Kidney (tissue), 14 donors: Measurements from ENCODE around the gene MINDY4. TPM values are rescaled to one million over a fixed set of nuclear protein-coding genes. Genes with fewer than 3 reads are reported as not detected.

Source experiments
- DNase-seq, 5 donors: peaks; one replicate each; pipeline ENCODE4 v3.0.0-alpha.2; 2013 to 2020
- FAIRE-seq: peaks from 2 replicates; lab custom pipeline; 2012; peaks lifted over from hg19 to GRCh38; lab: Jason Lieb, UNC
- H3K27ac ChIP-seq, 2 donors: one replicate each; pipeline ENCODE4 v1.7.0; 2013; ENCODE audit warnings: low read depth in 2 of 2, low read length in 2 of 2, inconsistent platforms in 1 of 2
- H3K27me3 ChIP-seq: one replicate; pipeline ENCODE4 v1.7.1; 2013; ENCODE audit warnings: low read length, inconsistent platforms; ENCODE audit not compliant: control insufficient read depth, insufficient read depth
- H3K36me3 ChIP-seq, 3 donors: one replicate each; pipeline versions ENCODE4 v1.7.0 to v1.7.1; 2013; ENCODE audit warnings: low read length in 3 of 3, control low read depth in 1 of 3, inconsistent platforms in 1 of 3; ENCODE audit not compliant: insufficient read depth in 3 of 3, control insufficient read depth in 2 of 3
- H3K4me1 ChIP-seq, 3 donors: one replicate each; pipeline versions ENCODE4 v1.7.0 to v1.7.1; 2013; ENCODE audit warnings: low read length in 3 of 3, inconsistent platforms in 1 of 3, low read depth in 1 of 3; ENCODE audit not compliant: control insufficient read depth in 2 of 3, insufficient read depth in 2 of 3
- H3K4me3 ChIP-seq, 3 donors: one replicate each; pipeline versions ENCODE4 v1.7.0 to v1.8.1; 2013; ENCODE audit warnings: low read length in 3 of 3, control low read depth in 1 of 3, inconsistent platforms in 1 of 3
- H3K9ac ChIP-seq, 3 donors: one replicate each; pipeline versions ENCODE4 v1.7.0 to v1.7.1; 2013; ENCODE audit warnings: low read length in 3 of 3, control low read depth in 1 of 3, inconsistent platforms in 1 of 3
- H3K9me3 ChIP-seq, 3 donors: one replicate each; pipeline versions ENCODE4 v1.7.0 to v1.7.1; 2013; ENCODE audit warnings: low read length in 3 of 3, control low read depth in 1 of 3, inconsistent platforms in 1 of 3; ENCODE audit not compliant: control insufficient read depth in 2 of 3, insufficient read depth in 1 of 3
- intact Hi-C: fragments of 100-400 bp; cut with DNase I; formaldehyde crosslinking; loops from one replicate; pipeline ENCODE4 v1.11.1; 2022
- polyA plus RNA-seq: library from polyadenylated mRNA; stranded (reverse); fragments of 350-450 nt; fragmentation: Illumina TruSeq; extraction: RNeasy Lipid Tissue Mini Kit (QIAGEN cat#74804); gene quantifications from one replicate; pipeline ENCODE4 v1.2.3, GENCODE V29; 2014; ENCODE audit warnings: low read depth, low replicate concordance; ENCODE audit not compliant: insufficient read depth
- total RNA-seq: library from RNA; stranded (reverse); fragmentation: NEBNext Ultra II Directional; extraction: Animal tissue kit (Norgen Biotek cat#: 25700); gene quantifications from one replicate; pipeline ENCODE4 v1.2.1, GENCODE V29; 2021
- TF ChIP-seq, protein P1 (sequence below): IDR thresholded peaks from 3 replicates; pipeline ENCODE4 v1.5.1; 2012; ENCODE audit warnings: mild to moderate bottlenecking, moderate library complexity, borderline replicate concordance; ENCODE audit not compliant: insufficient read depth; ENCODE audit errors: extremely low read depth
- donor health status: control.
- donor health status: control.
- donor health status: control.
- donor health status: control.
- donor health status: control.
- donor health status: DM: yes; HTN: yes; CAD: no.
- donor health status: Normal renal cell carcinoma (clear cell type).

MINDY4 gene
- total and polyA plus RNA-seq, 2 donors from 2014 or later = 5.3 to 15.3 TPM

DNA sequence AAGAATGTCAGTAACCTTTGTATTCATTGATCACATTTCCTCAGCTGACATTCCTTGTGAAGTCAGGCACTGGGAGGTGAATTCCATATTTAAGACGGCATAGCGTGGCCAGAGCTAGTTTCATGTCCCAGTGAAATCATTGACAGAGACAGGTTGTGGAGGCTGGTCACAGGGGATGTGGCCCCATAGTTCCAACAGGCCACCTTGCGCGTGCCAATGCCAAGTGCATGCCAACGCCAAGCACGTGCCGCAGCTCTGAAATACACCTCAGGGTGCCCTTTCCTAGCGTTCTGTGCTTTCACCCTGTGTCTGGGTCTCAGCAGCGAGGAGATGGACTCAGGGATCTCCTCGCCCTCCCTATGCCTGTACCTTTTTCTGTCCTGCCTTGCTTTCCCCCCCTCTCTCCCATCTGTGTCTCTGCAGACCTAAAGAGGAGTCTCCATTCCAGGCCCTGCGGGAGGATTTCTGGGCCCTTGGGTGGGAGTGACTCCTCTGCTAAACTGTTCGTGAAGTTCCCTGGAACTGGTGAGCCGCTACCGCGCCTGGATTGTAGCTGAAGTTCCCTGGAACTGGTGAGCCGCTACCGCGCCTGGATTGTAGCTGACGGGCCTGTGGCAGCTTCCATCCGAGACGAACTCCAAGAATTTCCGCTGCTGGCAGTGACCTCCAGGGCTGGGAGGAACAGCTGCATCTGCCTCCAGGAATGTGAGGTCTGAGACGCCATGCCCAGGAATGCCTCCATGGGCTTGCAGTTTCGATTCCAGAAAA, 160.1 kb downstream of the MINDY4 start:
- Histone ChIP-seq H3K4me1 (peaks cover 0 to 19% (median 7%) of the 10 kb centered on the region in 3 donors), H3K36me3 (no peaks in the 10 kb centered on the region), H3K4me3 (peak overlapping the region in 1 of 3 donors; percentile 51), H3K27ac (peak overlapping the region; percentile 55 to 78), H3K9me3 (peaks cover 0 to 9% (median 0%) of the 10 kb centered on the region in 3 donors), H3K27me3 (no peaks in the 10 kb centered on the region), H3K9ac (peak overlapping the region in 1 of 3 donors; percentile 55)
- no peak for FAIRE-seq
- DNase-seq = peak; percentile 52 to 74 (median 66)
- TF ChIP-seq, protein P1, sequence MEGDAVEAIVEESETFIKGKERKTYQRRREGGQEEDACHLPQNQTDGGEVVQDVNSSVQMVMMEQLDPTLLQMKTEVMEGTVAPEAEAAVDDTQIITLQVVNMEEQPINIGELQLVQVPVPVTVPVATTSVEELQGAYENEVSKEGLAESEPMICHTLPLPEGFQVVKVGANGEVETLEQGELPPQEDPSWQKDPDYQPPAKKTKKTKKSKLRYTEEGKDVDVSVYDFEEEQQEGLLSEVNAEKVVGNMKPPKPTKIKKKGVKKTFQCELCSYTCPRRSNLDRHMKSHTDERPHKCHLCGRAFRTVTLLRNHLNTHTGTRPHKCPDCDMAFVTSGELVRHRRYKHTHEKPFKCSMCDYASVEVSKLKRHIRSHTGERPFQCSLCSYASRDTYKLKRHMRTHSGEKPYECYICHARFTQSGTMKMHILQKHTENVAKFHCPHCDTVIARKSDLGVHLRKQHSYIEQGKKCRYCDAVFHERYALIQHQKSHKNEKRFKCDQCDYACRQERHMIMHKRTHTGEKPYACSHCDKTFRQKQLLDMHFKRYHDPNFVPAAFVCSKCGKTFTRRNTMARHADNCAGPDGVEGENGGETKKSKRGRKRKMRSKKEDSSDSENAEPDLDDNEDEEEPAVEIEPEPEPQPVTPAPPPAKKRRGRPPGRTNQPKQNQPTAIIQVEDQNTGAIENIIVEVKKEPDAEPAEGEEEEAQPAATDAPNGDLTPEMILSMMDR = no peak
- intact Hi-C loops = no loop called here

GRCh38 chr7:30931929-30932540, 160.8 kb downstream of the MINDY4 start:
- H3K36me3 ChIP-seq = no peaks in the 10 kb centered on the region
- peak overlapping the region in 1 of 3 donors; percentile 55 for H3K9ac ChIP-seq
- intact Hi-C loops = no loop called here
- peak overlapping the region in 1 of 3 donors; percentile 51 for H3K4me3 ChIP-seq
- FAIRE-seq = no peak
- peaks cover 0 to 25% (median 10%) of the 10 kb centered on the region in 3 donors for H3K4me1 ChIP-seq
- DNase-seq = peak in 1 of 5 donors; percentile 32
- H3K9me3 ChIP-seq = peaks cover 0 to 4% (median 0%) of the 10 kb centered on the region in 3 donors
- no peaks in the 10 kb centered on the region for H3K27me3 ChIP-seq
- peak overlapping the region; percentile 55 to 78 for H3K27ac ChIP-seq
- TF ChIP-seq, protein P1 = no peak

GRCh38 chr7:30932562-30932961, 161.3 kb downstream of the MINDY4 start:
- no peaks in the 10 kb centered on the region for H3K27me3 ChIP-seq
- peaks cover 0 to 25% (median 10%) of the 10 kb centered on the region in 3 donors for H3K4me1 ChIP-seq
- DNase-seq = peak in 3 of 5 donors; percentile 18 to 48 (median 47)
- H3K9ac ChIP-seq = no peak overlapping the region
- intact Hi-C loops = no loop called here
- H3K36me3 ChIP-seq = no peaks in the 10 kb centered on the region
- H3K4me3 ChIP-seq = peak overlapping the region in 1 of 3 donors; percentile 51
- H3K27ac ChIP-seq = peak overlapping the region; percentile 33 to 78
- H3K9me3 ChIP-seq = no peaks in the 10 kb centered on the region
- no peak for FAIRE-seq
- TF ChIP-seq, protein P1 = no peak
